ENCODE data around the gene KIAA1328. TPM values are rescaled to one million over a fixed set of nuclear protein-coding genes. Genes with fewer than 3 reads are reported as not detected.

KIAA1328 gene
- total RNA-seq, 1 donor from 2014 or later: 8.4 TPM

DNA sequence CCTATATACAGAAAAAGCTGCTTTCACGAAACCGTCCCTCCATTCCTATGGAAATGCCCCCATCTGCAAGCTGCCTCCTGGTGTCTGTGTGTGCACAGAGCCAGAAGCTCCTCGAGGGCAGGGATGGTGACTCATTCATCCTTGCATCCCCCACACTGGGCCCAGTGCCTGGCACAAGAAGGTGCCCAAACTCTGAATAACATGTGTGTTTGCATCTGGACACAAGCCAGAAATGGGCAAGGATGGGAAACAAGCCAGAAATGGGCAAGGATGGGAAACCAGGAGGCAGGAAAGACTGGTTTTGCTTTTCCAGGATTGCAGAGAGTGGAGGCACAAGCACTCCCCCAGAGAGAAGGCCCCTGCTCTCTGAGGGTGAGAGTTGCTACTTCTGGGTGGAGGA is 422.8 kb downstream of the KIAA1328 start:
- intact Hi-C loops (cut with DNase I): loop anchor here (10.0 kb wide), 1 partner anchor 63 kb away; no protein-coding TSS in a partner anchor
- Histone ChIP-seq H3K4me1 (peaks cover 0 to 4% of the 10 kb centered on the region in 2 donors), H3K27me3 (peaks cover 8% of the 10 kb centered on the region)

DNA sequence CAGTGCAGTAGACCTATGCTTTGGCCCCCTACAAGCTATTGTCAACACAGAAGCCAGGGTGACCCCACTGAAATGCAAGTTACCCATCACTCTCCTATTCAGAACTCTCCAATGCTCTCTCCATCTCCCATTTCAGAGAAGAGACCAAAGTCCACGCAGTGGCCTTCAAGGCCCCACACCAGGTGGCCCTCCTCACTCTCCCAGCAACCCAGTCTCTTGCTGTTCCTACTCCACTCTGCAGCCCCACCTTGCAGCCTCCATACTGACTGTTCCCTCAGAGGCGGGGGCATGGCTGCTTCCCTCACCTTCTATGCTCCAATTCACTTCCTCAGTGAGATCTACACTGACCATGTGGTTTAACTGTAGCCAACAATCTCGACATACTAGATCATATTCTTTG is 423.4 kb downstream of the KIAA1328 start:
- Histone ChIP-seq H3K4me1 (peaks cover 0 to 4% of the 10 kb centered on the region in 2 donors), H3K4me3 (no peak overlapping the region), H3K9me3 (no peaks in the 10 kb centered on the region), H3K27me3 (peaks cover 8% of the 10 kb centered on the region), H3K27ac (no peak overlapping the region), H3K36me3 (no peaks in the 10 kb centered on the region)
- TF ChIP-seq, protein P1, sequence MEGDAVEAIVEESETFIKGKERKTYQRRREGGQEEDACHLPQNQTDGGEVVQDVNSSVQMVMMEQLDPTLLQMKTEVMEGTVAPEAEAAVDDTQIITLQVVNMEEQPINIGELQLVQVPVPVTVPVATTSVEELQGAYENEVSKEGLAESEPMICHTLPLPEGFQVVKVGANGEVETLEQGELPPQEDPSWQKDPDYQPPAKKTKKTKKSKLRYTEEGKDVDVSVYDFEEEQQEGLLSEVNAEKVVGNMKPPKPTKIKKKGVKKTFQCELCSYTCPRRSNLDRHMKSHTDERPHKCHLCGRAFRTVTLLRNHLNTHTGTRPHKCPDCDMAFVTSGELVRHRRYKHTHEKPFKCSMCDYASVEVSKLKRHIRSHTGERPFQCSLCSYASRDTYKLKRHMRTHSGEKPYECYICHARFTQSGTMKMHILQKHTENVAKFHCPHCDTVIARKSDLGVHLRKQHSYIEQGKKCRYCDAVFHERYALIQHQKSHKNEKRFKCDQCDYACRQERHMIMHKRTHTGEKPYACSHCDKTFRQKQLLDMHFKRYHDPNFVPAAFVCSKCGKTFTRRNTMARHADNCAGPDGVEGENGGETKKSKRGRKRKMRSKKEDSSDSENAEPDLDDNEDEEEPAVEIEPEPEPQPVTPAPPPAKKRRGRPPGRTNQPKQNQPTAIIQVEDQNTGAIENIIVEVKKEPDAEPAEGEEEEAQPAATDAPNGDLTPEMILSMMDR (IDR thresholded peaks at IDR 0.05): no peak
- intact Hi-C loops (cut with DNase I): loop anchor here (10.0 kb wide), 1 partner anchor 62 kb away; no protein-coding TSS in a partner anchor
- no peak for DNase-seq (ENCODE audit: low spot score in 2 of 2)

More for the DNA sequence above, 422.8 kb downstream of the KIAA1328 start:
- no peak overlapping the region for H3K27ac ChIP-seq
- no peak for DNase-seq (ENCODE audit: low spot score in 2 of 2)
- TF ChIP-seq, protein P1 (IDR thresholded peaks at IDR 0.05): no peak
- no peak overlapping the region for H3K4me3 ChIP-seq
- no peaks in the 10 kb centered on the region for H3K9me3 ChIP-seq
- H3K36me3 ChIP-seq: no peaks in the 10 kb centered on the region

DNA sequence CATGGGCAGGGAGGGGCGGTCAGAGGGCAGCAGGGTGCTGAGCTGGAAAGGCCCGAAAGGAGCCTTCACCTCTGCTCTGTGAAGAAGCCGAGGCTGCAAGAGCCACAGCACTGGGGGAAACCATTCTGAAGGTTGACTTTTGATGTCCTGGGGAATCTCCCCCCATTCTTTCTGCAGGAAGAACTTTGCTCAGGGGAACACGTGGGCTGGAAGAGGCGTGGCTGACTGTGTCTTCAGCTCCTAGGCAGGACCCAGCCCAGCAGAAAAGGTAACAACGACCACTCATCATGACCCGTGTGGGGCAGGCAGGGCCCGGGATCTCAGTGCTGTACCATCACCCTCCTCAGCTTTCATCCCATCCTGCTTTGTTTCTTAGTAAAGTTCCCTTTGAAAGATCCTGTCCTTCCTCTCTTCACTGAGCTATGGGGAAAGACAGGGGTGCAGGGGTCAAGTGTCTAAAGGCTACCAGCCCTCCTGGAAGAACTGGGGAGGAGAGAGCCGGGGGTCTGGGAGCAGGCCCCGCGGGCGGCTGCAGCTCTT is 424.0 kb downstream of the KIAA1328 start:
- H3K36me3 ChIP-seq: no peaks in the 10 kb centered on the region
- intact Hi-C loops (cut with DNase I): loop anchor here (10.0 kb wide), 1 partner anchor 62 kb away; no protein-coding TSS in a partner anchor
- peaks cover 0 to 4% of the 10 kb centered on the region in 2 donors for H3K4me1 ChIP-seq
- peaks cover 8% of the 10 kb centered on the region for H3K27me3 ChIP-seq
- no peak overlapping the region for H3K27ac ChIP-seq
- no peaks in the 10 kb centered on the region for H3K9me3 ChIP-seq
- TF ChIP-seq, protein P1 (IDR thresholded peaks at IDR 0.05): no peak
- no peak for DNase-seq (ENCODE audit: low spot score in 2 of 2)
- no peak overlapping the region for H3K4me3 ChIP-seq

DNA sequence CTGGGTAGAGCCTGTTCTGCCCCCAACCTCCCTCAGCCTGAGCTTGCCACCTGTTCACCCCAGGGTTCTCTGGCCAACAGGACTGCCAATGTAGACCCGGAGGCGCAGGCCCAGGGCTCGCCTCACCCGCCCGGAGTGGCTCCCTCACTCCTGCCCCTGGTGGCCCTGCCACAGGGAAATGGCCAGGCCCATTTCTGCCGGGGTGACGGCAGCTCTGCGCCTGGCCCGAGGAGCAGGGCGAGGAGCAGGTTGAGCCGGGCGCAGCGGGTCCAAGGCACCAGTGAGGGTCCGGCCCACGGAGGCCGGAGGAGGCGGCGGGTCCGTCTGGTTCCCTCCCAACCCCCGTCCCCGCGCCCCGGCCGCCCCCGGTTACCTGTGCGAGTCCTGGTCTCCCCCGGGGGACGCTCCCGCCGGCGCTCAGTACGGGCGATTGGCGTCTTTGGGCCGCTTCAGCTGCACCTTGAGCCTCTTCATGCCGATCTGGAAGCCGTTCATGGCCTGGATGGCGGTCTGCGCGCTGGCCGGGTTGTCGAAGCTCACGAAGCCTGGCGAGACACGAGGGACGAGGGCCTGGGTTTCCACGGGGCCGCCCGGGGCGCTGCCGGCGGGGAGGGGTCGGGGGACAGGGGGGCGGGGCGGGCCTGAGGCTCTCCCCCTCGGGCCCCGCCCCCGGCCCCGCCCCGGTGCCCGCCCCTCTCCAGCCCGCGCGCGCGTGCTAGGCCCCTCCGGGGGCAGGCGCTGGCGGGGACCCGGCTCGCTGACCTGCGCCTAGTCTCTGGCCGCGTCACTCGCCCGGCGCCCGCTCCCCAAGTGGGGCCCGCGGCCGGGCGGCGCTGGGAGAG is 424.7 kb downstream of the KIAA1328 start:
- peaks cover 0 to 4% of the 10 kb centered on the region in 2 donors for H3K4me1 ChIP-seq
- H3K27me3 ChIP-seq: peaks cover 8% of the 10 kb centered on the region
- no peak for DNase-seq (ENCODE audit: low spot score in 2 of 2)
- H3K9me3 ChIP-seq: no peaks in the 10 kb centered on the region
- peak overlapping the region; percentile 53 to 60 for H3K4me3 ChIP-seq
- intact Hi-C loops (cut with DNase I): loop anchor here (10.0 kb wide), 1 partner anchor 61 kb away; no protein-coding TSS in a partner anchor
- H3K27ac ChIP-seq: no peak overlapping the region
- TF ChIP-seq, protein P1 (IDR thresholded peaks at IDR 0.05): no peak
- H3K36me3 ChIP-seq: no peaks in the 10 kb centered on the region

DNA sequence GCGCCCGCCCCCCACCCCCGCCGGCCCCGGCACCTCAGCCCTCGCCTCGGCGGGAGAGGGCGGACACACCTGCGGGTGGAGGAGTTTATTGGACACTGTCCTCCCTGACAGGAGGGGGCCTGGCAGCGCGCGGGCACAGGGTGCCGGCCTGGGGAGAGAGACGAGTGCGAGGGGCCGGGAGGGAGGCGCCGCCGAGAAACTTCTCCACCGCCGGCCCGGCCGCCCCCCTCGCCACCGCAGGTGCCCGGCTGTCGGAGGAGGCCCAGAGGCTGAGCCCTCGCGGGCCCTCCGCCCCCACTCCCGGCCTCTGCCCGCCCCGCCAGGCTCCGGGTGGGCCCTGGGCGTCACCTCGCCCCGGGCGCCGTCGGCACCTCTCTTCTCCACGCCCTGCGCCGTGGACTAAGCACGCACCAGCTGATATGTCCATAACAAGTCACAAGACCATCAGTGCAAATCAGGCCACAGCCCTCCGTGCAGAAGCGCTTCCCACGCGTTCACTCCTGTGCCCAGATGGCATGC is 425.4 kb downstream of the KIAA1328 start:
- H3K27me3 ChIP-seq: peaks cover 8% of the 10 kb centered on the region
- H3K36me3 ChIP-seq: no peaks in the 10 kb centered on the region
- H3K27ac ChIP-seq: no peak overlapping the region
- intact Hi-C loops (cut with DNase I): loop anchor here (10.0 kb wide), 1 partner anchor 61 kb away; no protein-coding TSS in a partner anchor
- DNase-seq (ENCODE audit: low spot score in 2 of 2): no peak
- peaks cover 0 to 4% of the 10 kb centered on the region in 2 donors for H3K4me1 ChIP-seq
- H3K4me3 ChIP-seq: peak overlapping the region; percentile 53 to 60
- H3K9me3 ChIP-seq: no peaks in the 10 kb centered on the region
- TF ChIP-seq, protein P1 (IDR thresholded peaks at IDR 0.05): no peak

Measured in ascending aorta (tissue), 2 donors.